Retinal pigment epithelial cell (primary cell): Measurements from ENCODE around the gene SLC7A1.

Experiments
- DNase-seq: peaks from one replicate; pipeline ENCODE4 v3.0.0-alpha.2; 2010; ENCODE audit warnings: low read depth
- H3K4me3 ChIP-seq: 2 replicates; pipeline ENCODE4 v1.5.1; 2011; ENCODE audit warnings: mild to moderate bottlenecking, low read length, control low read depth, moderate library complexity
- TF ChIP-seq, protein P1 (sequence below): conservative IDR thresholded peaks from 2 replicates; pipeline ENCODE4 v1.5.1; 2011; ENCODE audit warnings: low read depth, low read length, control low read depth, inconsistent platforms

Gene SLC7A1

DNA sequence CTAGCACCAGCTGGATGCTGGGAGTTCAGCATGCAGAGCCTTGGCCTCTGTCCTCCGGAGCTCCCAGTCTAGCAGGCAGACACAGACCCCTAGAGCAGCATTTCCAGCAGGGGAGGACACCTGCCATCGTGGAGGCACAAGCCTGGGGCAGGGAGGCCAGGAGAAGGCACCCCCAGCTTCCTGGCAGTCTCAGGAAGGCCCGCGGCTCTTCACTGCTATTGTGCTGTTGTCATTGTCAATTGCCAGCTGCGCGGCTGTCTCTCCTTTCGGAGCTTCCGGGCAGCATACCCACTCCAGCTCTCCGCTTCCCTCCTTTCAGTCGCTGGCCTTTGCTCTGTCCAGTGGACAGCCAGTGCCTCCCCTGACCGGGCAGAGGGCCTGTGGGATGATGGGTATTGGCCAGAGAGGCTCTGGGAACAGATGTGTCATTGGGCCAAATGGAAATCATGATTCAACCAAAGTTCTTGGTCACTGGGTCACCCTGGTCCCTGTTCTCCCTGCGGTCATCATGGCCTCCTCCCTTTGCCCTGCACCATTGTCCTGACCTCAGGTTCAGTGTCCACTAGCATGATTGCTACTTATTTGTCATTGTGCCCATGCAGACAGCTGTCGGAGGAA, 93.0 kb downstream of the SLC7A1 start:
- TF ChIP-seq, protein P1, sequence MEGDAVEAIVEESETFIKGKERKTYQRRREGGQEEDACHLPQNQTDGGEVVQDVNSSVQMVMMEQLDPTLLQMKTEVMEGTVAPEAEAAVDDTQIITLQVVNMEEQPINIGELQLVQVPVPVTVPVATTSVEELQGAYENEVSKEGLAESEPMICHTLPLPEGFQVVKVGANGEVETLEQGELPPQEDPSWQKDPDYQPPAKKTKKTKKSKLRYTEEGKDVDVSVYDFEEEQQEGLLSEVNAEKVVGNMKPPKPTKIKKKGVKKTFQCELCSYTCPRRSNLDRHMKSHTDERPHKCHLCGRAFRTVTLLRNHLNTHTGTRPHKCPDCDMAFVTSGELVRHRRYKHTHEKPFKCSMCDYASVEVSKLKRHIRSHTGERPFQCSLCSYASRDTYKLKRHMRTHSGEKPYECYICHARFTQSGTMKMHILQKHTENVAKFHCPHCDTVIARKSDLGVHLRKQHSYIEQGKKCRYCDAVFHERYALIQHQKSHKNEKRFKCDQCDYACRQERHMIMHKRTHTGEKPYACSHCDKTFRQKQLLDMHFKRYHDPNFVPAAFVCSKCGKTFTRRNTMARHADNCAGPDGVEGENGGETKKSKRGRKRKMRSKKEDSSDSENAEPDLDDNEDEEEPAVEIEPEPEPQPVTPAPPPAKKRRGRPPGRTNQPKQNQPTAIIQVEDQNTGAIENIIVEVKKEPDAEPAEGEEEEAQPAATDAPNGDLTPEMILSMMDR, result no peak
- H3K4me3 ChIP-seq, result no peak overlapping the region
- DNase-seq, result no peak

DNA sequence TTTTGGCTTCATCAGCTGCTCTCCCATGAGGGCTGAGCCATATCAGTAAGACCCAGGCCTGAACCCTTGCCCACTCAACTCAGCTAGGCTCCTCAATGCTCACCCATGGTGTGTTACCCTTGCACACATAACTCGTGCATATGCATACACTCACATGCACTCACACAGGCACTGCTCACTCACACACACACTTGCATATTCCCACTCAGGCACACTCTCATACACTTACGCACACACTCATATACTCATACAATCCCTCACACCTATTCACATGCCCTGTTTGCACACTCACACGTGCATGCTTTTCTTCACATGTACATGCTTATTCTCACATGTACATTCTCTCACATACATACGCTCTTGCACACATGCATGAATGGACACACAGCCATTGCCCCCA, 93.8 kb downstream of the SLC7A1 start:
- DNase-seq, result no peak
- TF ChIP-seq, protein P1, result no peak
- H3K4me3 ChIP-seq, result no peak overlapping the region

DNA sequence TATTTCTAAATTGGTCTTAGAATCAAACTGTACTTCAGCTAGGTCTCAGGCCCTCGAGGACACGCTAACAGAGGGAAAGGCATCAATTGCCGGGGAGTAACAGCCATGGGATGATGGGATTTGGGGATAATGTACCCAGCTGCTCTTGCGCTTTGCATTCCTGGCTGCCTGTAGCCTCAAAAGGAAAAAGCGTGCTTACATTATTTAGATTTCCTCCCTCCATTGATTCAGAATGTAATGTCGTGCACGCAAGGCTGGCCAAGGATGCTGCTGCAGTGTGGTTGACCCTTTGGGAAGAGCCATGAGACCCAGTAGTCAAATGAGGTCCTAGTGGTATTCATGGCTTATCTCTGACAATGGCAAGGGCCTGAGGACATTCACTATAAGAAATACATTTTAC, 95.1 kb downstream of the SLC7A1 start:
- no peak overlapping the region for H3K4me3 ChIP-seq
- DNase-seq, result no peak
- TF ChIP-seq, protein P1, result no peak

DNA sequence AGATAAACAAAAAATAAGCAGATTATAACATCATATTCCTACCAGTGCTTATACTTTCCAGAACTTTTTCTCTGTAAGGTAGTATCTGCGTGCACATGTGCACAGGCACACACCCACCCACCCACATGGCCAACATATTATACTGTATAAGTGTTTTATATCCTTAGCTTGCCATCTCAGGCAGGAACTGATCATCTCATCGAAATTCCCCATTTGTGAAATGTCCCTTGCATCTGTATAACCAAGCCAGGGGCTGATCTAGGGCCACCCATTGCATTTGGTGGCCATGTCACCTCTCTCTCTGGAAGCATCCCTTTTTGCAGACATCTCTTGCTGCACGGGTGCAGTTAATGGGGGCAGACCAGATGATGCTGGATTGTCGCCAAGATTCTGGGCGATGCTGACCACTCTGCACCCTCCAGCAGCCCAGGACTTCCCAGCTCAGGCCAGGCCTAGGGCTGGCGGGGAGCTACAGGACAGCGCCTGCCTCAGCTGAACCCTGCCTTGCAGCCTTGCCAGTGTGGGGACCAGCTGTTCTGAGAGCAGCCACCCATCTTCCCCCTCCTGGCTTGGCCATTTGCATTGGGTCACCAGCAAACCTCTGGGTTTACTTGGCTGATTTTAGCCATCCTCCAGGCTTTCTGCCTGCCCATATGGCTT, 95.9 kb downstream of the SLC7A1 start:
- no peak overlapping the region for H3K4me3 ChIP-seq
- TF ChIP-seq, protein P1, result no peak
- DNase-seq, result no peak

DNA sequence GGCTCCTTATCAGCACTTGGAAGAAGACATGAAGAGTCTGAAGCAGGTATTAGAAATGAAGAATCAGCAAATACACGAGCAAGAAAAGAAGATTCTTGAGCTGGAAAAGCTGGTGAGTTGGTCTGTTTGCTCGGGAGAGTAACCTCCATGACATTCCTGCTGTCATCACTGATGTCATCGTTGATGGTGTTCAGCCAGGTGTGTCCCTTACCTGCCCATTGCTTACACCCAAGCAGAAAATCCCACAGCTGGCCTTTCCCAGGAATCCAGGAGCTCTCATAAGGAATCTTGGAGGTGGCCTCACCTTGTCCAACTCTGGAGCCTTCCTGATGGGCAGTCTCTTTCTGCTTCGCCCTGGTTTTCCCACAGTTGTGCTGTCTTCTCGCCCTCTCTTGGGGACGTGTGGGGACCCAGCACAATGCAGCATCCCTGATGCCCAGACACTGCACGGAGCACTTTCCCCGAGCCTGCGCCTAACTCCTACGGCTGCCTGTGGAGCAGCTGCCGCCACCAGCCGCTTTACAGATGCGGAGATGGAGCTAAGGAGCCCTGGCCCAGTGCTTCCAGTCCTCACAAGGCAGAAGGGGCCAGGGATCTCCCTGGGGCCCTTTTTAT, 97.0 kb downstream of the SLC7A1 start:
- no peak for DNase-seq
- H3K4me3 ChIP-seq, result no peak overlapping the region
- TF ChIP-seq, protein P1, result no peak

DNA sequence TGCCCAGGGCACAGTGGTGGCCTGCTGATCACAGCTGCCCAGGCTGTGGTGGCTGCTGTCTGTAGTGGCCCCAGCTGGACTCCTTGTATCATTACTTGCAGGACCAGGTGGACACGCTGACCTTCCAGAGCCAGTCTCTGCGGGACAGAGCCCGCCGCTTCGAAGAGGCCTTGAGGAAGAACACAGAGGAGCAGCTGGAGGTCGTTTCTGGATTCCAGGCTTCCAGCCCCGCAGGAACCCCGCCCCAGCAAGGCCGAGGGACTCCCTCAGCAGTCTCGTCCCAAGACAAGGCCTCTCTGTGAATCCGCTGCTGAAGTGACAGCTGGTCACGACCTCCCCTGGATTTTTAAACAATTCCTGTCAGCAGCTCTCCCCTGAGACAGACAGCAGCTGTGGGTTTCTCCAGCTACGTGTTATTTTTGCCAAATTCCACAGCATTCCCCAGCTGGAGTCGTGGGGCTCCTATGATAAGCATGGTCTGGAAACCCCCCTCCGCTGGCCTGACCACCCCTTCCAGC, 98.3 kb downstream of the SLC7A1 start:
- no peak for DNase-seq

More for the DNA sequence above, 98.3 kb downstream of the SLC7A1 start:
- H3K4me3 ChIP-seq, result no peak overlapping the region
- TF ChIP-seq, protein P1, result no peak
